ENCODE data around the gene SCN5A.
A peak's percentile ranks its signal among the peaks of the same experiment; 100 is the strongest.

The SCN5A gene

GRCh38 chr3:38548154-38548931, 101.1 kb downstream of the SCN5A start:
- H3K27ac Mint-ChIP-seq = no peak overlapping the region
- TF ChIP-seq, protein P1, sequence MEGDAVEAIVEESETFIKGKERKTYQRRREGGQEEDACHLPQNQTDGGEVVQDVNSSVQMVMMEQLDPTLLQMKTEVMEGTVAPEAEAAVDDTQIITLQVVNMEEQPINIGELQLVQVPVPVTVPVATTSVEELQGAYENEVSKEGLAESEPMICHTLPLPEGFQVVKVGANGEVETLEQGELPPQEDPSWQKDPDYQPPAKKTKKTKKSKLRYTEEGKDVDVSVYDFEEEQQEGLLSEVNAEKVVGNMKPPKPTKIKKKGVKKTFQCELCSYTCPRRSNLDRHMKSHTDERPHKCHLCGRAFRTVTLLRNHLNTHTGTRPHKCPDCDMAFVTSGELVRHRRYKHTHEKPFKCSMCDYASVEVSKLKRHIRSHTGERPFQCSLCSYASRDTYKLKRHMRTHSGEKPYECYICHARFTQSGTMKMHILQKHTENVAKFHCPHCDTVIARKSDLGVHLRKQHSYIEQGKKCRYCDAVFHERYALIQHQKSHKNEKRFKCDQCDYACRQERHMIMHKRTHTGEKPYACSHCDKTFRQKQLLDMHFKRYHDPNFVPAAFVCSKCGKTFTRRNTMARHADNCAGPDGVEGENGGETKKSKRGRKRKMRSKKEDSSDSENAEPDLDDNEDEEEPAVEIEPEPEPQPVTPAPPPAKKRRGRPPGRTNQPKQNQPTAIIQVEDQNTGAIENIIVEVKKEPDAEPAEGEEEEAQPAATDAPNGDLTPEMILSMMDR (IDR thresholded peaks at IDR 0.05) = no peak
- H3K27me3 Mint-ChIP-seq (ENCODE audit: low read depth, poor library complexity) = peaks cover 20% of the 10 kb centered on the region
- peaks cover 11% of the 10 kb centered on the region for H3K4me1 Mint-ChIP-seq
- peaks cover 7% of the 10 kb centered on the region for H3K36me3 Mint-ChIP-seq (ENCODE audit: low read depth)
- no peak for DNase-seq
- H3K9me3 Mint-ChIP-seq = no peaks in the 10 kb centered on the region
- H3K4me3 Mint-ChIP-seq = no peak overlapping the region

DNA sequence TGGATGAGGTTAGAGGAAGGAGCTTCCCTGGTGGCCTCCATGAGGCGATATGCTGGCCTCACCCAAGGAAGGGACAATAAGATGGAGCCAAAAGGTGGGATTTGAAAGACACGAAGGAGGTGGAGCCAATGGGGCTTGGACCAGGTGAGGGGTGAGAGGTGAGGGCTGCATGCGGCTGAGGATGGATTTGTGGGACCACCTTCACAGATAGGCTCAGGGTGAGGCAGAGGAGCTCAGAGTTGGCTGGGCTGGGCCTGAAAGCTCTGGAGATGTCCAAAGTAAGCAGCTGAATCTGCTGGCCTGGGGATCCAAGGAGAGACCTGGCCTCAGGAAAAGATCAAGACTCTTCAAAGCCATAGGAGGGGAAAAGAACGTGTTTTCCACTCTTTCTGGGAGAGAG, 103.5 kb downstream of the SCN5A start:
- no peak for DNase-seq
- H3K27ac Mint-ChIP-seq = no peak overlapping the region

GRCh38 chr3:38545550-38545949, 103.9 kb downstream of the SCN5A start:
- no peak overlapping the region for H3K4me3 Mint-ChIP-seq
- TF ChIP-seq, protein P1 (IDR thresholded peaks at IDR 0.05) = no peak
- no peaks in the 10 kb centered on the region for H3K36me3 Mint-ChIP-seq (ENCODE audit: low read depth)
- no peaks in the 10 kb centered on the region for H3K9me3 Mint-ChIP-seq
- H3K4me1 Mint-ChIP-seq = peaks cover 23% of the 10 kb centered on the region
- peak overlapping the region; percentile 1 for H3K27ac Mint-ChIP-seq
- no peak for DNase-seq
- H3K27me3 Mint-ChIP-seq (ENCODE audit: low read depth, poor library complexity) = peaks cover 15% of the 10 kb centered on the region

More for the DNA sequence above, 103.5 kb downstream of the SCN5A start:
- TF ChIP-seq, protein P1 (IDR thresholded peaks at IDR 0.05) = no peak
- no peak overlapping the region for H3K4me3 Mint-ChIP-seq
- H3K4me1 Mint-ChIP-seq = peaks cover 23% of the 10 kb centered on the region
- no peaks in the 10 kb centered on the region for H3K9me3 Mint-ChIP-seq
- H3K27me3 Mint-ChIP-seq (ENCODE audit: low read depth, poor library complexity) = peaks cover 15% of the 10 kb centered on the region
- H3K36me3 Mint-ChIP-seq (ENCODE audit: low read depth) = peaks cover 4% of the 10 kb centered on the region

DNA sequence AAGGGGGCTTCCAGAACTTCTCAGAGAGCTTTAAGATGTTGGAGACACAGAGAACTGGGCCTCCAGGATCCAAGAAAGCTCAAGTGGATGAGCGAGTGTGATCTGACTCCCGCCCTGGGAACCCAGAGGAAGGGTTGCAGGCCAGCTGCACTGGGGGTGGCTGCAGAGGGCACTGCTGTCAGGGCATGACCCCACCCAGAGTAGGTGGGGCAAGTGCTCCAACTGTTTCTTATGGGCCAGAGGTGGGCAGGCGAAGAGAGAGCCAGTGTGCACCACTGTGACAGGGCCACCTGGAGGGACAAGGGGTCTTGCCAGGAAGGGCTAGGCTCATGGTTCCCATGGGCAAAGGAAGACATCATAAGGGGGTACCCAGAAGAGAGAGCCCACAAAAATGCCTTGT, 104.6 kb downstream of the SCN5A start:
- no peaks in the 10 kb centered on the region for H3K36me3 Mint-ChIP-seq (ENCODE audit: low read depth)
- peaks cover 15% of the 10 kb centered on the region for H3K27me3 Mint-ChIP-seq (ENCODE audit: low read depth, poor library complexity)
- H3K4me1 Mint-ChIP-seq = peaks cover 23% of the 10 kb centered on the region
- TF ChIP-seq, protein P1 (IDR thresholded peaks at IDR 0.05) = no peak
- H3K9me3 Mint-ChIP-seq = no peaks in the 10 kb centered on the region
- DNase-seq = no peak
- no peak overlapping the region for H3K4me3 Mint-ChIP-seq
- no peak overlapping the region for H3K27ac Mint-ChIP-seq

- TF ChIP-seq, protein P1 (IDR thresholded peaks at IDR 0.05) = no peak
- Mint-ChIP-seq H3K36me3 (ENCODE audit: low read depth) (no peaks in the 10 kb centered on the region), H3K9me3 (no peaks in the 10 kb centered on the region), H3K27me3 (ENCODE audit: low read depth, poor library complexity) (peaks cover 15% of the 10 kb centered on the region), H3K27ac (no peak overlapping the region), H3K4me3 (no peak overlapping the region), H3K4me1 (peaks cover 23% of the 10 kb centered on the region)
- no peak for DNase-seq
Measured at GRCh38 chr3:38543586-38543985, 105.9 kb downstream of the SCN5A start.
